ENCODE data around the gene ATOH8. TPM values are rescaled to one million over a fixed set of nuclear protein-coding genes. Genes with fewer than 3 reads are reported as not detected.

ATOH8 gene
- total and polyA plus RNA-seq, 2 donors (not counting 3 experiments of a cell fraction or from before 2014, with no cell fraction given) = 10.3 to 12.8 TPM

GRCh38 chr2:85734015-85734414 is 19.8 kb upstream of the ATOH8 start:
- CTCF ChIA-PET = interaction anchor here (1.3 to 5.2 kb wide), 3 partner anchors 16 to 155 kb away, joined by 3 to 27 read pairs (median 7); no protein-coding TSS in a partner anchor
- POLR2A ChIA-PET = no interaction called here
- H3K27ac ChIP-seq (ENCODE audit: insufficient read depth, low read depth, low read length) = peak overlapping the region; percentile 100

More at GRCh38 chr2:85734015-85734414, 19.8 kb upstream of the ATOH8 start:
- H3K9me3 ChIP-seq (replicated peaks; ENCODE audit: control insufficient read depth, insufficient read depth, low read length) = no peaks in the 10 kb centered on the region
- no peak overlapping the region for H3K9ac ChIP-seq (replicated peaks; ENCODE audit: extremely low read depth, insufficient read depth, low read length)
- H3K36me3 ChIP-seq (ENCODE audit: control insufficient read depth in 2 of 2, extremely low read depth in 1 of 2, insufficient read depth in 2 of 2, low read length in 2 of 2) = no peaks in the 10 kb centered on the region
- H3K4me2 ChIP-seq (ENCODE audit: insufficient read depth, low read length) = no peak overlapping the region
- no peak overlapping the region for H2AFZ ChIP-seq (ENCODE audit: low read depth, low read length)
- BruUV-seq (replicated peaks) = no TSS peak
- H3K4me1 ChIP-seq (ENCODE audit: control insufficient read depth, extremely low read depth, insufficient read depth, low read length) = peaks cover 24% of the 10 kb centered on the region
- no peak for FAIRE-seq
- TF ChIP-seq MAX (IDR thresholded peaks at IDR 0.05; ENCODE audit: insufficient read depth, insufficient read length) = no peak
- TF ChIP-seq CTCF (IDR thresholded peaks at IDR 0.05; ENCODE audit: extremely low read depth in 1 of 2, insufficient read depth in 1 of 2, low read depth in 1 of 2, low read length in 2 of 2) = no peak
- TF ChIP-seq POLR2A (IDR thresholded peaks at IDR 0.05; ENCODE audit: low read depth, low read length) = no peak
- TF ChIP-seq FOS (IDR thresholded peaks at IDR 0.05; ENCODE audit: borderline replicate concordance, insufficient read depth, low read length) = no peak
- no peak for TF ChIP-seq POLR2AphosphoS5 (IDR thresholded peaks at IDR 0.05; ENCODE audit: insufficient read depth, low read depth, low read length)
- no peak for TF ChIP-seq EZH2 (IDR thresholded peaks at IDR 0.05; ENCODE audit: borderline replicate concordance, low read depth, low read length, severe bottlenecking)
- TF ChIP-seq MYC (IDR thresholded peaks at IDR 0.05; ENCODE audit: low read depth, low read length) = no peak
- TF ChIP-seq JUN (IDR thresholded peaks at IDR 0.05; ENCODE audit: borderline replicate concordance, insufficient read depth, insufficient read length, low read depth) = no peak
- TF ChIP-seq GATA2 (IDR thresholded peaks at IDR 0.05; ENCODE audit: insufficient read depth, insufficient read length, low read depth, low read length) = no peak
- H3K4me3 ChIP-seq (replicated peaks in 1 of 3; ENCODE audit: insufficient read depth in 1 of 3, low read depth in 1 of 3, low read length in 3 of 3) = no peak overlapping the region
- no peaks in the 10 kb centered on the region for H4K20me1 ChIP-seq (replicated peaks; ENCODE audit: control insufficient read depth, extremely low read depth, insufficient read depth, low read length)
- intact Hi-C loops (cut with micrococcal nuclease) (loop anchor here (1.0 kb wide), 1 partner anchor 8 kb away; no protein-coding TSS in a partner anchor), dilution Hi-C loops (cut with MboI; ENCODE audit: extremely low pct_ligation_motif_present, low sequenced_read_pairs) (no loop called here)
- H3K27me3 ChIP-seq (ENCODE audit: control insufficient read depth in 2 of 2, insufficient read depth in 2 of 2, low read length in 2 of 2) = no peaks in the 10 kb centered on the region
- no peak for DNase-seq (ENCODE audit: low read depth, low spot score)
- H3K9me1 ChIP-seq (replicated peaks; ENCODE audit: control insufficient read depth, extremely low read depth, insufficient read depth, low read length) = no peaks in the 10 kb centered on the region
- no peaks in the 10 kb centered on the region for H3K79me2 ChIP-seq (ENCODE audit: control insufficient read depth, insufficient read depth, low read length)

Measured in endothelial cell of umbilical vein (primary cell).